Osteoblast (primary cell): ENCODE results near the gene PIGP. TPM values are rescaled to one million over a fixed set of nuclear protein-coding genes. Genes with fewer than 3 reads are reported as not detected.

ENCODE experiments used
- DNase-seq: peaks from one replicate; pipeline ENCODE4 v3.0.0; 2011; ENCODE audit warnings: low spot score, mixed read lengths; ENCODE audit not compliant: insufficient read length; ENCODE audit errors: missing footprints
- H2AFZ ChIP-seq: 2 replicates; pipeline ENCODE4 v1.6.0; 2011; ENCODE audit warnings: mild to moderate bottlenecking, low read length
- H3K27ac ChIP-seq: 2 replicates; pipeline ENCODE4 v1.5.1; 2011; ENCODE audit warnings: mild to moderate bottlenecking, low read depth, low read length, moderate library complexity
- H3K27me3 ChIP-seq: 2 replicates; pipeline ENCODE4 v1.6.0; 2012; ENCODE audit warnings: mild to moderate bottlenecking, control low read depth, inconsistent platforms, low read length, moderate library complexity; ENCODE audit not compliant: insufficient read depth
- H3K36me3 ChIP-seq: 2 replicates; pipeline ENCODE4 v1.5.1; 2011; ENCODE audit warnings: mild to moderate bottlenecking, low read length, control low read depth, moderate library complexity; ENCODE audit not compliant: insufficient read depth
- H3K4me1 ChIP-seq: 2 replicates; pipeline ENCODE4 v1.5.1; 2011; ENCODE audit warnings: mild to moderate bottlenecking, low read length, control low read depth, moderate library complexity; ENCODE audit not compliant: insufficient read depth
- H3K4me2 ChIP-seq: 2 replicates; pipeline ENCODE4 v1.6.0; 2011; ENCODE audit warnings: mild to moderate bottlenecking, low read length; ENCODE audit not compliant: insufficient read depth
- H3K4me3 ChIP-seq: fragments of 200-600 bp; sonication (generic); 3 replicates; pipeline ENCODE4 v1.5.1; 2012; ENCODE audit warnings: mild to moderate bottlenecking, low read length, inconsistent platforms; ENCODE audit not compliant: insufficient read depth
- H3K79me2 ChIP-seq: 2 replicates; pipeline ENCODE4 v1.6.0; 2012; ENCODE audit warnings: mild to moderate bottlenecking, low read length, control low read depth, inconsistent platforms; ENCODE audit not compliant: insufficient read depth
- H3K9me3 ChIP-seq: 2 replicates; pipeline ENCODE4 v1.5.1; 2011; ENCODE audit warnings: low read depth, low read length, control low read depth
- H4K20me1 ChIP-seq: 2 replicates; pipeline ENCODE4 v1.6.0; 2012; ENCODE audit warnings: mild to moderate bottlenecking, low read length, control low read depth; ENCODE audit not compliant: insufficient read depth
- total RNA-seq: library from RNA; depleted of rRNA; stranded (reverse); fragments of >200 nt; gene quantifications from 2 replicates; pipeline ENCODE4 v1.2.3, GENCODE V29; 2012
- TF ChIP-seq, protein P1 (sequence below): IDR thresholded peaks from 2 replicates; pipeline ENCODE4 v1.5.1; 2011; ENCODE audit warnings: mild to moderate bottlenecking, low read depth, low read length, moderate library complexity; ENCODE audit errors: extremely low read depth

PIGP gene
- total RNA-seq, 1 donor: 2.5 TPM

DNA sequence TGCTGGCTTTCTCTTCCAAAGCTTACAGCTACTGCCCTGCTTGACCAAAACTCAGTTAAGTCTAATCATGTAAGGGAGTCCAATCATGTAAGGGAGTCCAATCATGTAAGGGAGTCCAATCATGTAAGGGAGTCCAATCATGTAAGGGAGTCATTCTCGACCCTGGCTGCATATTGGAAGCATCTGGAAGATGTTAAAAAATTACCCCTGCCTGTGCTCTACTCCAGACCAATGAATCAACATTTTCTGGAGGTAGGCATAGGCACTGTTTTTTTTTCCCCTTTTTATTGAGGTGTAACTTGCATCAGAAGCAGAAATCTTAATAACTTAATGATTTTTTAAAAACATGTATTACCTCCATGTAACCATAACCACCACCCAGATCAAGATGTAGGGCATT, 9.4 kb downstream of the PIGP start:
- Histone ChIP-seq H3K4me1 (peaks cover 28% of the 10 kb centered on the region), H2AFZ (no peak overlapping the region), H3K4me2 (no peak overlapping the region), H3K4me3 (no peak overlapping the region), H3K27me3 (no peaks in the 10 kb centered on the region), H3K79me2 (no peaks in the 10 kb centered on the region), H3K27ac (no peak overlapping the region), H3K36me3 (peaks cover 5% of the 10 kb centered on the region), H3K9me3 (no peaks in the 10 kb centered on the region), H4K20me1 (no peaks in the 10 kb centered on the region)
- TF ChIP-seq, protein P1, sequence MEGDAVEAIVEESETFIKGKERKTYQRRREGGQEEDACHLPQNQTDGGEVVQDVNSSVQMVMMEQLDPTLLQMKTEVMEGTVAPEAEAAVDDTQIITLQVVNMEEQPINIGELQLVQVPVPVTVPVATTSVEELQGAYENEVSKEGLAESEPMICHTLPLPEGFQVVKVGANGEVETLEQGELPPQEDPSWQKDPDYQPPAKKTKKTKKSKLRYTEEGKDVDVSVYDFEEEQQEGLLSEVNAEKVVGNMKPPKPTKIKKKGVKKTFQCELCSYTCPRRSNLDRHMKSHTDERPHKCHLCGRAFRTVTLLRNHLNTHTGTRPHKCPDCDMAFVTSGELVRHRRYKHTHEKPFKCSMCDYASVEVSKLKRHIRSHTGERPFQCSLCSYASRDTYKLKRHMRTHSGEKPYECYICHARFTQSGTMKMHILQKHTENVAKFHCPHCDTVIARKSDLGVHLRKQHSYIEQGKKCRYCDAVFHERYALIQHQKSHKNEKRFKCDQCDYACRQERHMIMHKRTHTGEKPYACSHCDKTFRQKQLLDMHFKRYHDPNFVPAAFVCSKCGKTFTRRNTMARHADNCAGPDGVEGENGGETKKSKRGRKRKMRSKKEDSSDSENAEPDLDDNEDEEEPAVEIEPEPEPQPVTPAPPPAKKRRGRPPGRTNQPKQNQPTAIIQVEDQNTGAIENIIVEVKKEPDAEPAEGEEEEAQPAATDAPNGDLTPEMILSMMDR: no peak
- DNase-seq: no peak

DNA sequence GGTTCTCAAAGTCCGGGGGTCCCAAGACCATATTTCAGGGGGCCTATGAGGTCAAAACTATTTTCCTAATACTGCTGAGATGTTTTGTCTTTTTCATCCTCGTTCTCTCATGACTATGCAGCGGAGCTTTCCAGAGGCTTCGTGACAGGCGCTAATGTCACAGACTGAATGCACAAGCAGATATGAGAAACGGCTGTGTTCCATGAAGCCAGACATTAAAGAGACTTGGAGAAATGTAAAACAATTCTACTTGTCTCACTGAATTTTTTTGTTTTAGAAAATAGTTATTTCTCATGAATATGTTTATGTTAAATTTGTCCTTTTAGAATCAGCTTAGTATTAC, 10.3 kb downstream of the PIGP start:
- H3K4me1 ChIP-seq: peaks cover 28% of the 10 kb centered on the region
- H3K27ac ChIP-seq: no peak overlapping the region
- TF ChIP-seq, protein P1: no peak
- H3K4me3 ChIP-seq: no peak overlapping the region
- DNase-seq: no peak
- no peaks in the 10 kb centered on the region for H3K79me2 ChIP-seq
- H3K9me3 ChIP-seq: no peaks in the 10 kb centered on the region
- no peaks in the 10 kb centered on the region for H3K27me3 ChIP-seq
- peak overlapping the region; percentile 49 for H3K4me2 ChIP-seq
- peaks cover 4% of the 10 kb centered on the region for H3K36me3 ChIP-seq
- H4K20me1 ChIP-seq: no peaks in the 10 kb centered on the region
- no peak overlapping the region for H2AFZ ChIP-seq

DNA sequence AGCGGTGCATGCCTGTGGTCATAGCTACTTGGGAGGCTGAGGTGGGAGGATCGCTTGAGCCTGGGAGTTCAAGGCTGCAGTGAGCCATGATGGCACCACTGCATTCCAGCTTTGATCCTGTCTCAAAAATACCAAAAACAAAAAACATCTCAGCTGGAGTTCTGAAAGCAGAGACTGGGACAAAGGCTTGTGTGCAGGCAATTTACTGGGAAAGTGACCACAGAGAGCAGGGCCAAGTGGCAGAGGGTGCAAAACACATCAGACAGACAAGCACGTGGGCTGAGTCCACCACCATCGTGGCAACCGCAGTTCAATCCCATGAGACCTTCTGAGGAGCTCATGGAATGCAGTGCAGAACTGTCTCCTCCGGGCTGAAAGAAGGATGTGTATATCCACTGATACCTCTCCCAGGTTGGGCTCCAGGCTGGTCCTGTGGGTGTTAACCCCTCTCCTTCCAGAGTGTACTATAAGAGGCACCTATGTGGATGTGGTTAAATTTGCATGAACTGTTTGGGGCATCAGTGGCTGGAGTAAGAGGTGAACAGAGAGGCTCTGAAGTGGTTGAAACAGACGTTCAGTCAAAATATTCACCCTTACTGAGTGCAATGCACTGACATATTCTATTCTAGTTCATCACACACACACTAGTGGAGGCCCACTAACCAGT, 10.8 kb downstream of the PIGP start:
- H3K4me2 ChIP-seq: peak overlapping the region; percentile 49
- peaks cover 28% of the 10 kb centered on the region for H3K4me1 ChIP-seq
- H3K4me3 ChIP-seq: no peak overlapping the region
- TF ChIP-seq, protein P1: no peak
- DNase-seq: peak; percentile 32
- no peaks in the 10 kb centered on the region for H3K79me2 ChIP-seq
- peaks cover 2% of the 10 kb centered on the region for H3K36me3 ChIP-seq
- H3K27me3 ChIP-seq: no peaks in the 10 kb centered on the region
- peak overlapping the region; percentile 77 for H3K27ac ChIP-seq
- H2AFZ ChIP-seq: no peak overlapping the region
- H4K20me1 ChIP-seq: no peaks in the 10 kb centered on the region
- no peaks in the 10 kb centered on the region for H3K9me3 ChIP-seq

DNA sequence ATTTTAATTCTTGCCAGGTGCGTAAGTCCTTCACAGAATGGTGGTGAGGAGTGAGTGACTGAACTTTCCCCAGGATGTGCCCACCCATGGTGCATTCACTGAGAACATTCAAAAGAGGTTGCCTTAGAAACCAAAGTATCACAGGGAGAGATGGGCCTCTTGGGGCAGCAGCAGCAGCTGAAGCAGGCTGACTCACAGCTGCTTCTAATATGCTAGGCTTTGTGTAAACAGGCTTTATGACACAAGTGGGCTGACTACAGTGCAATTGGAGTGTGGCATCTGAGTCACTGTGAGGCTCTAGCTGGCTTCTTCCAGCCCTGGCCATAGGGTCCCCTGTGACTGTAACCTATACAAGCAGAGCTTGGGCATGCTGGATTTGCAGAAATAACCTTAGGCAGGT, 12.6 kb downstream of the PIGP start:
- TF ChIP-seq, protein P1: peak; percentile 10
- peak overlapping the region; percentile 77 for H3K27ac ChIP-seq
- no peaks in the 10 kb centered on the region for H4K20me1 ChIP-seq
- H3K79me2 ChIP-seq: no peaks in the 10 kb centered on the region
- no peaks in the 10 kb centered on the region for H3K9me3 ChIP-seq
- no peaks in the 10 kb centered on the region for H3K27me3 ChIP-seq
- H2AFZ ChIP-seq: no peak overlapping the region
- no peak overlapping the region for H3K4me3 ChIP-seq
- peaks cover 28% of the 10 kb centered on the region for H3K4me1 ChIP-seq
- H3K4me2 ChIP-seq: peak overlapping the region; percentile 29
- peak; percentile 95 for DNase-seq
- H3K36me3 ChIP-seq: no peaks in the 10 kb centered on the region
